HuH-7 (cell line): ENCODE measurements around the gene PRPF19.
"Not testable (repeated sequence)": the region's sequence is repeated elsewhere in the genome, so short reads cannot be mapped to it uniquely, and the experiment has no call there.

Experiments used
- DNase-seq: peaks from one replicate; pipeline ENCODE4 v3.0.0; 2011; ENCODE audit warnings: low spot score

The PRPF19 gene

DNA sequence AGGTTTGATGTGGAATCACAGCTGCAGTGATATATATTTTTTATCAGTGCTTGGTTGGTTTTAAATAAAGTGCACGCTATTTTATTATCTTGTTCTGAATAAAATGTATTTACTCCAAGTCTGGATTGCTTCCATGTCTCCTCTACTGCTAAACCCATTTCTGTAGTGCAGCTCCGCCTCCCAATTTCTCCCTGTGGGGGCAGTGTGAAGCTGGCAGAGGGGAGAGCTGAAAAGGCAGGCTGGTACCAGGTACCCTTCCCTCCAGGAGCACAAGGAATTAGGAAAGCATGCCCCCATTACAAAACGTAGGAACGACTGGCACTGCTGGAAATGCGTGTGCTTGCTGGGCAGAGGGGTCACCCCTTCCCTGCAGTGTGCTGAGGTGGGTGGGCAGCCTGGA lies 16.9 kb upstream of the PRPF19 start:
- DNase-seq = no peak

GRCh38 chr11:60922906-60923305 lies 16.5 kb upstream of the PRPF19 start:
- DNase-seq = no peak

GRCh38 chr11:60921777-60922335 lies 15.5 kb upstream of the PRPF19 start:
- no peak for DNase-seq

GRCh38 chr11:60921259-60921658 lies 14.9 kb upstream of the PRPF19 start:
- DNase-seq = no peak

DNA sequence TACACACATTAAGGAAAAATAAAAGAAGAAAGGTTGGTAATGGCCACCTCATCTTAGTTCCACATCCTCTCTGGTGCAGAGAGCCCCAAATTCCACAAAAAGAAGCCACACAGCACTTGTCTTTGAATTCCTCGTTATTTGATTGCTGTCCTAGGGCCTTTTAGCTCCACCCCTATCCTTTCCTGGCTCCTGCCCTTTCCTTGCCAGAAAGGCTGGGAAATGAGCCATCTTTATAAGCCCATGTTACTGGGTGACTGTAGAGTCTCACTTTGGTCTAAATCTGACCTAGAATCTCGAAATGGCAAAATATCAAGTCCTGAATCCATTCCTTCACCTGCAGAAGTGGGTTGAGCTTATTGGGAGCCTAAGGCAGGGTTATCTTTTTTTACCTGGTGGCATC lies 13.6 kb upstream of the PRPF19 start:
- no peak for DNase-seq

DNA sequence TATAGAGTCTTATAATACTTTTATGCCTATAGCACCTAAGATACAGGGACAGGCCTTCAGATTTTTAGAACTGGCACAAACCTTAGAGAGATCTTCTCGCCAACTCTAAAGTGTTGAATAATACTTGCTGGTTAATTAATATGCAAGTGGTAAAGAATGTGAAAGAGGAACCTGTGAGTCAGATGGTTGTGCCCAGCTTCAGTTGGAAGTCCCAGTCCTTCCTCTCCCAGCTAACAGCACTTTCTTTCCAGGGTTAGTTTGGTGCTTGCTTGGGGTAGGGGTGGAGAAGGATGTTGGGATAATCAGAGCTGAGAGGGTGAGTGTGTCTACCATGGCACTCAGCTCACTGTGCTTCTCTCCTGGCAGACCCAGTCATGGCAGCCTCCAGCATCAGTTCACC lies 12.9 kb upstream of the PRPF19 start:
- DNase-seq = no peak

GRCh38 chr11:60918939-60919265 lies 12.5 kb upstream of the PRPF19 start:
- no peak for DNase-seq

GRCh38 chr11:60918251-60918938 lies 12.0 kb upstream of the PRPF19 start:
- no peak for DNase-seq

- no peak for DNase-seq
Observed at GRCh38 chr11:60917267-60917666, 10.9 kb upstream of the PRPF19 start.

GRCh38 chr11:60916669-60917206 lies 10.4 kb upstream of the PRPF19 start:
- DNase-seq = no peak

DNA sequence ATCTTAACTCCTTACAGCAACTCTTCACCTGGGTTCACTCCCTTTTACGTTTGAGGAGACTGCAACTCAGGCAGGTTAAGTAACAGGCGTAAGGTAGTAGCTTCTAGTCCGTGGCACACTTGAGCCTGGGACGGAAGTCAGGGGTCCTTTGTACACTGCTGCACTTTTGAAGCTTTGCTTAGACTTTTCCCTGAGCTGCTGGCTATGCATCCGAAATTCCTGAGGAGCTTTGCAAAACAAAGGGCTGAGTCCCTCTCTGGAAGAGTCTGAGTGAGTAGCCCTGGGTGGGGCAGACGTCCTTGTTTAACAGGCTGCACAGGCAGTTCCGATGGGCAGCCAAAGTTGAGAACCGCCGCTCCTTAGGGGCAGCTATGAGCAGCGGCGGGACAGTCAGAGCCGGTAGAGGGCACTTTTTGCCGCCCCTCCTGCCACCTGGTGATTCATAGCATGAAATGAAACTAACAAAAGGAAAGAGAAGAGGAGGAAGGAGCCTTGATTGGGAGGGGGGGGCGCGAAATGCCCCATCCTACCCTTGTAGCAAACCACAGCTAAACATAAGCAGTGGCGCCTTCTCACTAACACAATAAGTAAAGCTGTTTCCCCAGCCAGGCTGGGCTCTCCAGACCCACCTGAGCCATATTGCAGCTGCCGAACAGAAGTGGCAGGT lies 9.0 kb upstream of the PRPF19 start:
- no peak for DNase-seq

GRCh38 chr11:60914633-60915247 lies 8.4 kb upstream of the PRPF19 start:
- DNase-seq = no peak

GRCh38 chr11:60913793-60914632 lies 7.6 kb upstream of the PRPF19 start, which contains the start of gene TMEM109:
Gene TMEM109, plus strand, starts transcription at chr11:60914158. Its CDS starts 5,536 bp downstream, at chr11:60919694.
- peak; percentile 100 for DNase-seq

DNA sequence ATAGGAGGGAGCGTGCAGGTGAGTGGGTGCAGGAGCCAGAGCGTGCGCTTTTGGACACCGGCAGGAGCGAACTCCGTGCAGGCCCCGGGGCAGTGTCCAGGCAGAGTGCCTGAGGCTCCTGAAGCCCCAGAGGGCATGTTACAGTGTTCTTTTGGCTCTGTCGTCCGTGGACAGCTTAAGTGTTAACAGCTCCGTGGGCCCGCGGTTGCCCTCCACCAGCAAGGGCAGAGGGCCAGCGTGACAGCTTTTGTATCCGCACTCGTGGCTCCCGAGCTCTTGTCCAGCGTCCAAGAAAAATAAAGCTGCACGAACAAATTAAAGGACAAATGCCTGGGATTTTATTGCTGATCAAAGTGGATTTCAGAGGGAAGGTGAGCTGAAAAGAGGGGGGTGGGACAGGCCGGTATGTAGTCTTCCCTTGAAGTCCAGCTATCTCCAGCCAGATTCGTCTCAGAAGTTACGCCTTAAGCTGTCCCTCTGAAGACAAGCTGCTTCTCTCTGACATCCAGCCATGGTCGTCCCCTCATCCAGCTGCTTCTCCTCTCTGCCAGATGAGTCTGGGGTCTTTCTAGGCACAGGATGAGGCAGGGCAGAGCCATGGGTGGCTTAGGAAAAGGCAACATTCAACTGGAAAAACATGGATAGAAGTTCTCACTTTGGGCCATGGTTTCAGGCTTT lies 6.6 kb upstream of the PRPF19 start:
- DNase-seq = no peak

- DNase-seq = no peak
Observed at GRCh38 chr11:60912223-60912850, 6.0 kb upstream of the PRPF19 start.

GRCh38 chr11:60910711-60911380 lies 4.5 kb upstream of the PRPF19 start:
- DNase-seq = no peak

DNA sequence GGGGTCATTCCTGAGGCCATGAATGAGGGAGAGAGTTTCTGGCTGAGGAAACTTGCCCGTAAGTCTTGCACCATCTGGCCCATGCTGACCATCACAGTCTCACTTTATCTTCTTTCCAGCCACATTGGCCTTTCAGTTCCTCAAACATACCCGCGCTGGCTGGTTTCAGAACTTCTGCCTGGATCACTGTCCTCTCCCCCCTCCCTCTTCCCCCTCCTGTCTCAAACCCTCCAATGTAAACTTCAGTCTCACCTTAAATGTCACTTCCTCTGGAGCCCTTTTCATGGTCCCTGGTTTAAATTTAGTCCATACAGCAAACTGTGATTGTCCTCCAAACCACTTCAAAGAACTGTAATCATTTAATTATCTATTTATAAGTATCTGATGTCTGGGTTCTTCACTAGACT lies 3.9 kb upstream of the PRPF19 start:
- no peak for DNase-seq

- not testable (repeated sequence) for DNase-seq
Observed at GRCh38 chr11:60909680-60910280, 3.4 kb upstream of the PRPF19 start.

GRCh38 chr11:60908803-60909202 lies 2.4 kb upstream of the PRPF19 start:
- no peak for DNase-seq

GRCh38 chr11:60905551-60906113 lies 753 bp downstream of the PRPF19 start:
- DNase-seq = no peak
